H9 (cell line): ENCODE results near the gene CDH18. TPM values are rescaled to one million over a fixed set of nuclear protein-coding genes. Genes with fewer than 3 reads are reported as not detected.

Experiments used
- DNase-seq: peaks from one replicate; pipeline ENCODE4 v3.0.0-alpha.2; 2017
- H2AFZ ChIP-seq: one replicate; pipeline ENCODE4 v1.6.1; 2013; ENCODE audit warnings: mild to moderate bottlenecking, low read length, control low read depth, moderate library complexity
- H2AK5ac ChIP-seq: 2 replicates; pipeline ENCODE4 v1.6.1; 2013; ENCODE audit warnings: low read length, control low read depth, mixed read lengths; ENCODE audit not compliant: insufficient read length
- H2BK120ac ChIP-seq: one replicate; pipeline ENCODE4 v1.6.1; 2013; ENCODE audit warnings: low read depth, mild to moderate bottlenecking, low read length, control low read depth, inconsistent platforms; ENCODE audit not compliant: poor library complexity, severe bottlenecking
- H2BK12ac ChIP-seq: 2 replicates; pipeline ENCODE4 v1.6.1; 2013; ENCODE audit warnings: low read length, control low read depth, mixed read lengths, low read depth; ENCODE audit not compliant: insufficient read length
- H2BK15ac ChIP-seq: 2 replicates; pipeline ENCODE4 v1.6.1; 2013; ENCODE audit warnings: low read depth, low read length, control low read depth
- H2BK20ac ChIP-seq: one replicate; pipeline ENCODE4 v1.6.1; 2013; ENCODE audit warnings: low read depth, mild to moderate bottlenecking, low read length, control low read depth, inconsistent platforms; ENCODE audit not compliant: poor library complexity, severe bottlenecking
- H2BK5ac ChIP-seq: 2 replicates; pipeline ENCODE4 v1.6.1; 2013; ENCODE audit warnings: low read length, control low read depth, mixed read lengths; ENCODE audit not compliant: insufficient read length
- H3K14ac ChIP-seq: 2 replicates; pipeline ENCODE4 v1.6.1; 2013; ENCODE audit warnings: low read length, control low read depth; ENCODE audit not compliant: insufficient read depth
- H3K18ac ChIP-seq: 2 replicates; pipeline ENCODE4 v1.6.1; 2013; ENCODE audit warnings: low read depth, mild to moderate bottlenecking, mixed read lengths, low read length, control low read depth; ENCODE audit not compliant: insufficient read length
- H3K23ac ChIP-seq: 2 replicates; pipeline ENCODE4 v1.6.1; 2013; ENCODE audit warnings: low read length, control low read depth, mixed read lengths, low read depth; ENCODE audit not compliant: insufficient read length
- H3K23me2 ChIP-seq: 2 replicates; pipeline ENCODE4 v1.6.1; 2013; ENCODE audit warnings: low read depth, mild to moderate bottlenecking, mixed read lengths, low read length, control low read depth; ENCODE audit not compliant: insufficient read length, poor library complexity, severe bottlenecking
- H3K27ac ChIP-seq: 2 replicates; pipeline ENCODE4 v1.5.1; 2013; ENCODE audit warnings: low read length, control low read depth, mixed read lengths, low read depth; ENCODE audit not compliant: insufficient read length
- H3K27me3 ChIP-seq: 2 replicates; pipeline ENCODE4 v1.6.1; 2013; ENCODE audit warnings: low read length, control low read depth, inconsistent platforms; ENCODE audit not compliant: insufficient read depth
- H3K4ac ChIP-seq: 2 replicates; pipeline ENCODE4 v1.6.1; 2013; ENCODE audit warnings: low read depth, mild to moderate bottlenecking, control low read depth, inconsistent platforms, low read length, moderate library complexity
- H3K4me1 ChIP-seq: 2 replicates; pipeline ENCODE4 v1.6.1; 2013; ENCODE audit warnings: low read length, control low read depth, inconsistent platforms; ENCODE audit not compliant: insufficient read depth
- H3K4me2 ChIP-seq: 2 replicates; pipeline ENCODE4 v1.6.1; 2013; ENCODE audit warnings: low read length, control low read depth, mixed read lengths; ENCODE audit not compliant: insufficient read length, insufficient read depth
- H3K56ac ChIP-seq: 2 replicates; pipeline ENCODE4 v1.6.1; 2013; ENCODE audit warnings: low read depth, mild to moderate bottlenecking, mixed read lengths, low read length, control low read depth; ENCODE audit not compliant: insufficient read length
- H3K79me1 ChIP-seq: 2 replicates; pipeline ENCODE4 v1.6.1; 2013; ENCODE audit warnings: low read depth, mild to moderate bottlenecking, moderate library complexity, low read length, control low read depth, inconsistent platforms; ENCODE audit not compliant: insufficient read depth, poor library complexity, severe bottlenecking
- H3K79me2 ChIP-seq: 2 replicates; pipeline ENCODE4 v1.6.1; 2013; ENCODE audit warnings: low read length, control low read depth, inconsistent platforms; ENCODE audit not compliant: insufficient read depth
- H3K9ac ChIP-seq: 2 replicates; pipeline ENCODE4 v1.6.1; 2013; ENCODE audit warnings: low read length, control low read depth, mixed read lengths; ENCODE audit not compliant: insufficient read length; ENCODE audit errors: extremely low read depth
- H3K9me3 ChIP-seq: one replicate; pipeline ENCODE4 v1.6.1; 2013; ENCODE audit warnings: low read depth, low read length, inconsistent platforms; ENCODE audit not compliant: control insufficient read depth
- H3T11ph ChIP-seq: one replicate; pipeline ENCODE4 v1.6.1; 2013; ENCODE audit warnings: mild to moderate bottlenecking, low read length, control low read depth, inconsistent platforms
- H4K20me1 ChIP-seq: one replicate; pipeline ENCODE4 v1.6.1; 2013; ENCODE audit not compliant: control insufficient read depth, insufficient read length, insufficient read depth
- H4K5ac ChIP-seq: 2 replicates; pipeline ENCODE4 v1.6.1; 2013; ENCODE audit warnings: low read depth, mild to moderate bottlenecking, mixed read lengths, low read length, control low read depth; ENCODE audit not compliant: insufficient read length
- H4K8ac ChIP-seq: replicated peaks from 2 replicates; pipeline ENCODE4 v1.6.1; 2013; ENCODE audit warnings: low read length, control low read depth, mixed read lengths, low read depth; ENCODE audit not compliant: insufficient read length
- H4K91ac ChIP-seq: 2 replicates; pipeline ENCODE4 v1.6.1; 2013; ENCODE audit warnings: low read depth, mild to moderate bottlenecking, moderate library complexity, mixed read lengths, low read length, control low read depth; ENCODE audit not compliant: insufficient read length
- H3K27ac Mint-ChIP-seq, 3 experiments: 2 replicates in 2 of 3; 3 replicates in 1 of 3; pipeline ENCODE4 v1.8.0; 2020 to 2021; ENCODE audit warnings: mixed read lengths in 3 of 3, mild to moderate bottlenecking in 1 of 3, moderate library complexity in 1 of 3
- H3K27me3 Mint-ChIP-seq: 2 replicates; pipeline ENCODE4 v1.8.0; 2021; ENCODE audit warnings: low read depth, mild to moderate bottlenecking, moderate library complexity, mixed read lengths
- H3K36me3 Mint-ChIP-seq, 3 experiments: 2 replicates in 2 of 3; 3 replicates in 1 of 3; pipeline ENCODE4 v1.8.0; 2020 to 2021; ENCODE audit warnings: low read depth in 3 of 3, mixed read lengths in 3 of 3; ENCODE audit not compliant: insufficient read depth in 1 of 3
- H3K4me1 Mint-ChIP-seq, 2 experiments: 2 replicates each; pipeline ENCODE4 v1.8.0; 2020; ENCODE audit warnings: mixed read lengths in 2 of 2
- H3K4me3 Mint-ChIP-seq, 2 experiments: 2 replicates in 1 of 2; 3 replicates in 1 of 2; pipeline ENCODE4 v1.8.0; 2020 to 2021; ENCODE audit warnings: mild to moderate bottlenecking in 2 of 2, mixed read lengths in 2 of 2, moderate library complexity in 1 of 2
- H3K9me3 Mint-ChIP-seq, 2 experiments: 2 replicates in 1 of 2; 3 replicates in 1 of 2; pipeline ENCODE4 v1.8.0; 2020; ENCODE audit warnings: mild to moderate bottlenecking in 2 of 2, mixed read lengths in 2 of 2, moderate library complexity in 1 of 2
- total RNA-seq: library from RNA; stranded (reverse); gene quantifications from 2 replicates; pipeline ENCODE4 v1.2.1, GENCODE V29; 2021
- TF ChIP-seq, protein P1 (sequence below): fragments of 200-600 bp; sonication (generic); conservative IDR thresholded peaks from 3 replicates; pipeline ENCODE4 v1.8.0; 2021; ENCODE audit warnings: antibody characterized with exemption, mild to moderate bottlenecking

Gene CDH18
- total RNA-seq, 1 experiment from 2014 or later = not detected

DNA sequence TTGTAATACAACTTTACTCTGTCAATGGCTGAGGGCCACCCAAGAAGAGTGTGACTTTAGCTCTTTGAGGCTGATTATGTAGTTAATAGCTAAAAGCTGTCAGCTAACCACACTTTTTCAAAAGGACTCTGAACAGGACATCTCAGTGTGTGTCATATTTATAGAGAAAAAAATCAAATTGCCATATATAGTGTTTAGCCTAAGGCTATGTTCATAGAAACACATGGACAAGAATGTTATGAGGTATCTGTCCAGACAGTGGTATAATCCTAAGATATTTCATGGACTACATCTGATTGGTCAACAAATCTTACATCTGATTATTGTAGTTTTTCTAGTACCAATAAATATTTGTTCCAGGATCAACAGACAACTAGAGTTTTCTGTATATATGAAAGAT is 42.1 kb upstream of the CDH18 start:
- Histone ChIP-seq H2AFZ (no peak overlapping the region), H3K9me3 (no peaks in the 10 kb centered on the region), H3K27ac (no peak overlapping the region), H3K14ac (no peak overlapping the region), H3K4me2 (no peak overlapping the region), H2BK120ac (no peak overlapping the region), H3K56ac (no peak overlapping the region), H2AK5ac (no peak overlapping the region), H3K27me3 (no peaks in the 10 kb centered on the region), H3K4me1 (no peaks in the 10 kb centered on the region), H4K91ac (no peak overlapping the region), H3K79me2 (no peaks in the 10 kb centered on the region), H2BK12ac (no peak overlapping the region), H2BK20ac (no peak overlapping the region), H4K5ac (no peak overlapping the region), H3K4ac (no peak overlapping the region), H3K23me2 (no peaks in the 10 kb centered on the region), H3T11ph (no peak overlapping the region), H2BK5ac (no peak overlapping the region), H3K79me1 (no peaks in the 10 kb centered on the region), H2BK15ac (no peak overlapping the region), H3K23ac (no peak overlapping the region), H3K9ac (no peak overlapping the region), H3K18ac (no peak overlapping the region), H4K8ac (no peak overlapping the region), H4K20me1 (no peaks in the 10 kb centered on the region)
- Mint-ChIP-seq H3K4me3 (no peak overlapping the region), H3K4me1 (no peaks in the 10 kb centered on the region), H3K9me3 (no peaks in the 10 kb centered on the region; a peak in 1 of 5 replicates), H3K27ac (no peak overlapping the region), H3K27me3 (no peaks in the 10 kb centered on the region), H3K36me3 (peaks cover 0 to 4% (median 0%) of the 10 kb centered on the region in 3 experiments; a peak in 1 of 7 replicates)
- TF ChIP-seq, protein P1, sequence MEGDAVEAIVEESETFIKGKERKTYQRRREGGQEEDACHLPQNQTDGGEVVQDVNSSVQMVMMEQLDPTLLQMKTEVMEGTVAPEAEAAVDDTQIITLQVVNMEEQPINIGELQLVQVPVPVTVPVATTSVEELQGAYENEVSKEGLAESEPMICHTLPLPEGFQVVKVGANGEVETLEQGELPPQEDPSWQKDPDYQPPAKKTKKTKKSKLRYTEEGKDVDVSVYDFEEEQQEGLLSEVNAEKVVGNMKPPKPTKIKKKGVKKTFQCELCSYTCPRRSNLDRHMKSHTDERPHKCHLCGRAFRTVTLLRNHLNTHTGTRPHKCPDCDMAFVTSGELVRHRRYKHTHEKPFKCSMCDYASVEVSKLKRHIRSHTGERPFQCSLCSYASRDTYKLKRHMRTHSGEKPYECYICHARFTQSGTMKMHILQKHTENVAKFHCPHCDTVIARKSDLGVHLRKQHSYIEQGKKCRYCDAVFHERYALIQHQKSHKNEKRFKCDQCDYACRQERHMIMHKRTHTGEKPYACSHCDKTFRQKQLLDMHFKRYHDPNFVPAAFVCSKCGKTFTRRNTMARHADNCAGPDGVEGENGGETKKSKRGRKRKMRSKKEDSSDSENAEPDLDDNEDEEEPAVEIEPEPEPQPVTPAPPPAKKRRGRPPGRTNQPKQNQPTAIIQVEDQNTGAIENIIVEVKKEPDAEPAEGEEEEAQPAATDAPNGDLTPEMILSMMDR = no peak
- no peak for DNase-seq
